MCF 10A (cell line): ENCODE measurements around the gene TRIM36. TPM values are rescaled to one million over a fixed set of nuclear protein-coding genes. Genes with fewer than 3 reads are reported as not detected.

Experiments
- BruUV-seq: library from RNA; stranded (reverse); fragments of 400-500 nt; replicated peaks from 2 replicates; lab custom pipeline; 2021; lab: Mats Ljungman, UMichigan
- CTCF ChIA-PET: fragments of 300-600 bp; sonication (Branson Sonifier 250); formaldehyde crosslinking; extraction: SDS; loops from one replicate; lab custom pipeline; 2021; ENCODE audit warnings: antibody characterized with exemption, inconsistent platforms; lab: Yijun Ruan, JAX
- POLR2A ChIA-PET: fragments of 300-600, 350-650 bp; sonication (Branson Sonifier 250); formaldehyde crosslinking; extraction: SDS; loops from one replicate; lab custom pipeline; 2020; ENCODE audit warnings: antibody characterized with exemption, inconsistent platforms; lab: Yijun Ruan, JAX
- DNase-seq: peaks from one replicate; pipeline ENCODE4 v3.0.0-alpha.2; 2018; ENCODE audit not compliant: unreplicated experiment
- H3K27ac Mint-ChIP-seq: one replicate; pipeline ENCODE4 v1.8.0; 2022; ENCODE audit warnings: mild to moderate bottlenecking, low read depth, mixed read lengths; ENCODE audit not compliant: unreplicated experiment
- H3K27me3 Mint-ChIP-seq: one replicate; pipeline ENCODE4 v1.8.0; 2022; ENCODE audit warnings: mixed read lengths; ENCODE audit not compliant: insufficient read depth, unreplicated experiment
- H3K36me3 Mint-ChIP-seq: one replicate; pipeline ENCODE4 v1.8.0; 2022; ENCODE audit warnings: mild to moderate bottlenecking, moderate library complexity, mixed read lengths; ENCODE audit not compliant: insufficient read depth, unreplicated experiment
- H3K4me1 Mint-ChIP-seq: one replicate; pipeline ENCODE4 v1.8.0; 2022; ENCODE audit warnings: mixed read lengths; ENCODE audit not compliant: insufficient read depth, unreplicated experiment
- H3K4me3 Mint-ChIP-seq: one replicate; pipeline ENCODE4 v1.8.0; 2022; ENCODE audit warnings: mild to moderate bottlenecking, moderate library complexity, mixed read lengths; ENCODE audit not compliant: unreplicated experiment
- H3K9me3 Mint-ChIP-seq: one replicate; pipeline ENCODE4 v1.8.0; 2022; ENCODE audit warnings: mixed read lengths; ENCODE audit not compliant: unreplicated experiment
- CTCF ChIP-seq: fragments of 200-600 bp; IDR thresholded peaks from one replicate; pipeline ENCODE4 v1.8.0; 2022; ENCODE audit warnings: antibody characterized with exemption, mild to moderate bottlenecking; ENCODE audit not compliant: unreplicated experiment
- intact Hi-C: fragments of 100-400 bp; cut with micrococcal nuclease; formaldehyde crosslinking; loops from 2 replicates; pipeline ENCODE4 v1.14.1; 2022
- total RNA-seq: library from RNA; stranded (reverse); gene quantifications from 2 replicates; pipeline ENCODE4 v1.2.3, GENCODE V29; 2022

TRIM36 gene
- total RNA-seq, 1 experiment from 2014 or later: 7.1 TPM

DNA sequence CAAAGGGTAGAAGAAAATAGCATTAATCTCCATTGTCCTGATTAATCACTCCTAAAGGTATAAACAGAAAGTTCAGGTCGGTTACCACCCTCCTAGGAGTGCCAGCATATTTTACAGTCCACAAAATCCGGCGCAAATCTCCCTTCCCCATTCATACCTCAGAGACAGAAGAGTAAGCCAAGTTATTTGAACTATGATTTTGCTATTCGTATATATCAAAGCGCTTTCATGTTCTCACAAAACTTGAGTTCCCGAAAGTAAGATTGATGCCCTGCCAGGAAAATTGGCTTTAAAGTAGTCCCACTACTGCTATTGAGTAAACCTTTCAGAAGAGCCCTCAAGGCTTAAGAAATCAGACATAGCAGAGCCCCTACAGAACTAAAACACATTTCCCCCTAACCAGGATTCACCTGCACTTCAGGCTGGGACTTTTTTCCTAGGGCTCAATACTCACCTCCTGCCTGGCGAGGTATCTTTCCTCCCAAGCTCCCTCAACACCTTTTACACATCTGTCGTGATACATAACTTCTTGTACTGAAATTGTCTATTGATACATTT, 21.8 kb upstream of the TRIM36 start:
- BruUV-seq: no TSS peak
- ChIA-PET CTCF (interaction anchor here (0.7 kb wide), 1 partner anchor 174 kb away, joined by 3 read pairs; no protein-coding TSS in a partner anchor), POLR2A (no interaction called here)
- H3K9me3 Mint-ChIP-seq: no peaks in the 10 kb centered on the region
- H3K27me3 Mint-ChIP-seq: no peaks in the 10 kb centered on the region
- no peak for TF ChIP-seq CTCF
- H3K27ac Mint-ChIP-seq: no peak overlapping the region
- intact Hi-C loops: no loop called here
- no peaks in the 10 kb centered on the region for H3K36me3 Mint-ChIP-seq
- H3K4me3 Mint-ChIP-seq: no peak overlapping the region
- no peak for DNase-seq
- H3K4me1 Mint-ChIP-seq: no peaks in the 10 kb centered on the region

DNA sequence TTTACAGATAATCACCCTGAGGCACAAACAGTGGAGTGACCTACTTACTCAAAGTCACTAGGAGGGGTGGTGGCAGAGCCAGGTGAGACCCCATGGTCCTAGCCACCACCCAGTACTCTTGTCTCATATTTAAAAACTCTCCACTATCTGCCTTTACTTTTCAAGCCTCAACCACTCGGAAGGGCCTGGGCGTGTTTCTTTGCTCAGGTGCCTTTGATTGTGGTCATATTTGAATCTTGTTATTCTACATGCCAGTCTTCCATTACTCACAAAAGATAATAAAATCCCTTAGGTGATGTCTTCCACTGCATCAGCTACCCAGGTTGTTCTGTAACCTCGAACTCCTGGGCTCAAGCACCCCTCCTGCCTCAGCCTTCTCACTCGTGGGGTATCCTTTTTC, 20.7 kb upstream of the TRIM36 start:
- BruUV-seq: no TSS peak
- CTCF ChIA-PET: no interaction called here
- no peak overlapping the region for H3K27ac Mint-ChIP-seq

DNA sequence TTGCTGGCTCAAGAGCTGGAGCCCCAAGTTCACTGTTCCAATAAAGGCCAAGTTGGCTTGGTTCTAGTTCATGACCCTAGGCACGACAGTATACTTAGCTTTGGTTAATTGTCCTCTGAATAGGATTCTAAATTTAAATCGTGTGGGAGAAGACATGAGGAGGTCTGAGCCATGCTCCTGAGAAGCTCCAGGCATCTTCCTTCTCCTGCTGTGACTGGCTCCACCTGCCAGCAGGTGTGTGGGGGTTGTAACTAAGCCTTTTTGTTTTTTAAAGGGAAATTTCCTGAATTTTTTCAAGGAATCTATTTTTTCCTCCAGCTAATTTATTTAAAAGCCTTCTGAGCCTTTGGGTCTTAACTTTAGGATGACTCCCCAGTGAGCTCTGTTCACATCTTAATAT, 20.2 kb upstream of the TRIM36 start:
- intact Hi-C loops: no loop called here
- no peaks in the 10 kb centered on the region for H3K36me3 Mint-ChIP-seq
- BruUV-seq: no TSS peak
- TF ChIP-seq CTCF: no peak
- H3K9me3 Mint-ChIP-seq: no peaks in the 10 kb centered on the region
- H3K4me3 Mint-ChIP-seq: no peak overlapping the region
- H3K27me3 Mint-ChIP-seq: no peaks in the 10 kb centered on the region
- no peak for DNase-seq
- CTCF ChIA-PET: interaction anchor here (1.0 kb wide), 1 partner anchor 93 kb away, joined by 3 read pairs; no protein-coding TSS in a partner anchor
- H3K27ac Mint-ChIP-seq: no peak overlapping the region
- no peaks in the 10 kb centered on the region for H3K4me1 Mint-ChIP-seq
- POLR2A ChIA-PET: interaction anchor here (0.6 to 1.1 kb wide), 2 partner anchors 20 to 72 kb away, joined by 3 to 4 read pairs; partner anchors contain the start of gene TRIM36

More for the DNA sequence above, 20.7 kb upstream of the TRIM36 start:
- H3K4me1 Mint-ChIP-seq: no peaks in the 10 kb centered on the region
- intact Hi-C loops: no loop called here
- POLR2A ChIA-PET: interaction anchor here (0.6 kb wide), 1 partner anchor 21 kb away, joined by 3 read pairs; the partner anchor contains the start of gene TRIM36
- no peak overlapping the region for H3K4me3 Mint-ChIP-seq
- H3K27me3 Mint-ChIP-seq: no peaks in the 10 kb centered on the region
- H3K9me3 Mint-ChIP-seq: no peaks in the 10 kb centered on the region
- DNase-seq: no peak
- TF ChIP-seq CTCF: no peak
- H3K36me3 Mint-ChIP-seq: no peaks in the 10 kb centered on the region

- Mint-ChIP-seq H3K9me3 (no peaks in the 10 kb centered on the region), H3K27me3 (peaks cover 9% of the 10 kb centered on the region), H3K4me1 (no peaks in the 10 kb centered on the region), H3K27ac (no peak overlapping the region), H3K4me3 (no peak overlapping the region), H3K36me3 (no peaks in the 10 kb centered on the region)
- DNase-seq: no peak
- intact Hi-C loops: no loop called here
- TF ChIP-seq CTCF: no peak
- POLR2A ChIA-PET: interaction anchor here (0.7 kb wide), 1 partner anchor 14 kb away, joined by 3 read pairs; no protein-coding TSS in a partner anchor
- no TSS peak for BruUV-seq
- CTCF ChIA-PET: interaction anchor here (0.6 to 0.7 kb wide), 3 partner anchors 333 to 1504 kb away, joined by 3 to 4 read pairs (median 3); no protein-coding TSS in a partner anchor
Observed at GRCh38 chr5:115186794-115187193, 17.1 kb upstream of the TRIM36 start.
